Stimulated activated CD8-positive, alpha-beta memory T cell treated with anti-CD3 and anti-CD28 coated beads, Interleukin-4, amount 100 ng/mL, for 24 hours (primary cell): ENCODE data around the gene SOWAHB.

Experiments
- DNase-seq: peaks from one replicate; pipeline ENCODE4 v3.0.0-alpha.2; 2020; ENCODE audit warnings: low read depth

Gene SOWAHB, protein sequence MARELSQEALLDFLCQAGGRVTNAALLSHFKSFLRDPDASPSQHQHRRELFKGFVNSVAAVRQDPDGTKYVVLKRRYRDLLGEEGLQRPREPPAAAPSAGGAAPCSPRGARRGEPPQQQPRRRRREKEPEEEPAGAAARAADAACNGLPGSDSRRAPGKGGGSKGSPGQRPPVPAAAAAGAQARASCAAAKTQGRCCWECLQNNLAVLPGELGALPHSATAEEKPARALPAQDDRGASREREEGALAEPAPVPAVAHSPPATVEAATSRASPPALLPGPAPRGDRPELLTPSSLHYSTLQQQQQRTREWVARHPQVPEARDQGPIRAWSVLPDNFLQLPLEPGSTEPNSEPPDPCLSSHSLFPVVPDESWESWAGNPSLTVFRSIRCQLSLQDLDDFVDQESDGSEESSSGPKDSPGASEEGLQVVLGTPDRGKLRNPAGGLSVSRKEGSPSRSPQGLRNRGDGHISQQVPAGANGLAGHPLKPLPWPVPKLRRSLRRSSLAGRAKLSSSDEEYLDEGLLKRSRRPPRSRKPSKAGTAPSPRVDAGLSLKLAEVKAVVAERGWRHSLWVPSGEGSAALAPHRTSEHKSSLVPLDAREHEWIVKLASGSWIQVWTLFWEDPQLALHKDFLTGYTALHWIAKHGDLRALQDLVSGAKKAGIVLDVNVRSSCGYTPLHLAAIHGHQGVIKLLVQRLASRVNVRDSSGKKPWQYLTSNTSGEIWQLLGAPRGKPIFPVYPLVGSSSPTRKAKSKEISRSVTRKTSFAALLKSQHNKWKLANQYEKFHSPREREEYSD

DNA sequence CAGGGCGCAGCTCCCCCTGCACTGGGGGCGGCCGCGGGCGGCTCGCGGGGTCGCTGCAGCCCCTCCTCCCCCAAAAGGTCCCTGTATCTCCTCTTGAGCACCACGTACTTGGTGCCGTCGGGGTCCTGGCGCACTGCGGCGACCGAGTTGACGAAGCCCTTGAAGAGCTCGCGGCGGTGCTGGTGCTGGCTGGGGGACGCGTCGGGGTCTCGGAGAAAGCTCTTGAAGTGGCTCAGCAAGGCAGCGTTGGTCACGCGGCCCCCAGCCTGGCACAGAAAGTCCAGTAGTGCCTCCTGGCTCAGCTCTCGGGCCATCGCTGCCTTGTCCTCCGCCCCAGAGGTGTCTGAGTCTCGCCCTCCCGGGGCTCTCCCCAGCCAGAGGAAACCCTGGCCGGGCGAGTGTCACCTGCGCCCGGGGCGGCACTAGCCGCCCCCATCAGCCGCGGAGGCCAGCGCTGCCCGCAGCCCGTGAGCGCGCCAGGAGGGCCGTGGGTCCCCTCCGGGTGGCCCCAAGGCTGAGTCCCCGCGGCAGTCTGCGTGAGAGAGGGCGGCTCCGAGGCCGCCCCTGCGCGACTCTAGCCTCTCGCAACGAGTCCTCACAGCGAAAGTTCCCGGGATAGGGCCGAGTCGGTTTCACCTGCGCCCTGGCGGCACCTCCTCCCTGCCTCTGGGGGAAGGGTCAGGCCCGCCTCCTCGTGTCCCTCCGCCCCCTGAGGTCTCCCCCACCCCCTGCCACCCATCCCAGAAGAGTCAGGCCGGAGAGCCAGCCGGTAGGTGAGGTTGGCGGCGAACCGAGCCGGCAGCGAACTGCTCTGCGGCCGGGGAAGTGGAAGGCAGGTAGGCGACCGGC, at the start of gene SOWAHB:
TSS of gene SOWAHB (minus strand) at position 609 of the 849 bp plus-strand sequence. CDS start at position 314, 295 bp downstream.
- DNase-seq, result no peak

- DNase-seq, result no peak
Observed at GRCh38 chr4:76947369-76947768, 49.4 kb upstream of the SOWAHB start.

DNA sequence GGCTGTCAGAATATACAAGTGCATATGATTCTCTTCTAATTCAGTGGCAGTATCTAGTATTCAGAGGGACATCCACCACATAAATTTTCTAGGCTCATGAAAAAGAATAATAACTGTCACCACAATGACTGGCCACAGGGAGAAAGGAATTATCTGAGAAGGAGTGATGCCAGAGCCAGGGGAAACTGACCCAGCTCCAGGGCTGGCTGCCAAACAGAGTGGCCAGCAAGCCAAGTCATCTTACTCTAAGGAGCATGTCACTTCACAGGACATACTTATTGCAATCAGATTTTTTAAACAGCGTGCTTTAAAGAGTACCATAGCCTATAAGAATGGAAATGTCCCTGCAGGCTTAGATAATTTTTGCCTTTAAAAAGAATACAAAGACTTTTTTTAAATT, 45.8 kb upstream of the SOWAHB start:
- DNase-seq, result no peak

DNA sequence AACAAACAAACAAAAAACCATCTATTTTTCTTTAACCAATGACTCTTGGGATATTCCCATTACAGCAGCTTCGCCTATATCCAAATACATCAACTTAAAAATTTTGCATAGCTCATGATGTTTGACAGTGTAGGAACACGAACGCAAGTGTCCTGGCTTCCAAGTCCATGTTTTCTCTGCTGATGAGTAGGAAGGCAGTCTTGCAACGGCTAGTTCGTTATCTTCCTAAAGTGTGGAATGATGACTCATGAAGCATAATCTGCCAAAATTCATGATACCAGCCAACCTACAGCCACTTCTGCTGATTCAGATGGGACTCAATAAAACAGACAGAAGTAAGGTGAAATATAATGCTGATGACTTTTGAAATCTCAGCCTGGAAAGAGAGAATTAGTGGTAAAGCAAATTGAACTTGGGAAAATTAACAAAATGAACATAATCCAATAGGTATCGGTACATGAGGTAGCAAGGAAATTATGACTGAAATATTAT, 45.2 kb upstream of the SOWAHB start:
- no peak for DNase-seq

DNA sequence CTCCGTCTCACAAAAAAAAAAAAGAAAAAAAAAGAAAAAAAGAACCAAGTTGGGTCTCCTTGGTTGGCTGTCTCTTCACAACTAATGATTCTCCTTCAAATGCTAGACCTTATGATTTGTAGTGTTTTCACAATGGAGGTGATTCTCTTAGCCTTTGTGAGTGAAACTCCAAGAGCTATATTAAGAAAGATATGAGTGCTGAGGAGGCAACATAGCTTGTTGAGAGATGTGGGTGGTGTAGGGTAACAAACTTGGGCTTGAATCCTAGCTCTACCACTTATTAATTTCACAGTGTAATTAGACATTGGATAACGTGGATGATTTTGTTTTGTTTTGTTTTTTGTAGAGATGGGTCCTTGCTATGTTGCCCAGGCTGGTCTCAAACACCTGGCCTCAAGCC, 41.2 kb upstream of the SOWAHB start:
- no peak for DNase-seq

DNA sequence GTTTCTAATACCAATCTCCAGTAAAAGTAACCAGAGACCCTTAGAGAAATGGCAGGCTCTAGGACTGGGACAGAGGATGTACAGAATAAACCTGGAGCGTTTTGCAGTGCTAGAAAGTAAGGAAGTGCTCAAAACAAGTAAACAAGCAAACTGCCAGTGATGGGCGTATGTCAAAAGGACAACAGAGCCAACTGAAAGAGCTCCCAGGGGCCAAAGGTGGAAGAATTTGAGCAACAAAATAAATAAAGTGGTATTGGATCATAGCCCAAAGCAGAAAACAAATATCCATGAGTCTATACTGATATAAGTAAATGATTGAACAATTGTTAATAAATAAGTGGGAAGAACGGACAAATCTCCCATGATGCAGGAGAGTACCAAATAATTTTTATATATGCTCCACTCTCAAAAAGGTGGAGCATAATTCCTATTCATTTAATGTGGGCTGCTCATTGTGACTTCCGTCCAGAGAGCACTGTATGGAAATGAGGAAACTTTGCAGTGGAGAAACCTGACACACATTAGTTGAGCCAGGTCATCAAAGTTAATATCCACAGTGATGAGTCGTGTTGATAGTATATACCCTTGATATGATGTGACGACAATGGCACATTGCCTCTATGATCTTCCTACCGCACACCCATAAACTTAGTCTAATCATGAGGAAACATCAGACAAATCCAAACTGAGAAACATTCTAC, 33.8 kb upstream of the SOWAHB start:
- no peak for DNase-seq

- no peak for DNase-seq
Observed at GRCh38 chr4:76931087-76931486, 33.1 kb upstream of the SOWAHB start.

GRCh38 chr4:76930685-76931084, 32.7 kb upstream of the SOWAHB start:
- no peak for DNase-seq

DNA sequence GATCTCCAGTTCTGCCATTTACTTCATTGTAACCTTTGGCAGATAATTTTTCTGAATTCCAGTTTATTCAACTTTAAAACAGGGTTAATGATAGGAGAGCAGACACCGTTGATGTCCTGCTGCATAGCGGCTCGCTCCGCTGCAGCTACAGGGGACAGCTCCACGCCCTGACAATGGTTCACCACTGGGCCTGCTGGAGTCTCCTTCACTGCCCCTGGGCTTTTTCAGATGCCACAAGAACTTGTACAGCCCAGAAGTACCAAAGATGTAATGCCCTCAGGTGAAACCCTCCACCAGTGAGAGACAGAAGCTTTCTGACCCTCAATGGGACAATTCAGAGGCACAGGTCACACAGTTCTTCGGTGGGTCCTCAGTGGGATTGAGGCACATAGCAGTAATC, 28.9 kb upstream of the SOWAHB start:
- no peak for DNase-seq

DNA sequence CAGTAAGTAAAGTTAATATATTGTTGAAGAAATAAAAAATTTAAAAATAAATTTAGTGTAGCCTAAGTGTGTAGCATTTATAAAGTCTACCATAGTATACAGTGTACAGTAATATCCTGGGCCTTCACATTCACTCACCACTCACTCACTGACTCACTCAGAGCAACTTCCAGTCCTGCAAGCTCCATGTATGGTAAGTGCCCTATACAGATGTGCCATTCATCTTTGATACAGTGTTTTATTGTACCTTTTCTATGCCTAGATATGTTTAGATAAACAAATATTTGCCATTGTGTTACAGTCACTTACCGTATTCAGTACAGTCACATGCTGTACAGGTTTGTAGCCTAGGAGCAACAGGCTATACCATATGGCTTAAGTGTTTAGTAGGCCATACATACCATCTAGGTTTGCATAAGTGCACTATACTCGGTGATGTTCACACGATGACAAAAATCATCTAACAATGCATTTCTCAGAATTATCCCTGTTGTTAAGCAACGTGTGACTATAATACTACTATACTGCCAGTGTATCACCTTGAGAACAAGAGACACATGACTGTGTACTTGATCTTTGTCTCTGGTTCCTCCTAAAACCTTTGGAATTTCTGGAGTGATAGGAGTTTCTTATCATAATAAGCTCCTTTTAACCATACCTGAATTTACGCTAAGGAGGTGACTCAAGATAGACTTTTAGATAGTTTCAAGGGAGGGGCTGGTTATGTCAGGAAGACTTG, 25.8 kb upstream of the SOWAHB start:
- no peak for DNase-seq

- DNase-seq, result no peak
Observed at GRCh38 chr4:76920715-76921114, 22.8 kb upstream of the SOWAHB start.

DNA sequence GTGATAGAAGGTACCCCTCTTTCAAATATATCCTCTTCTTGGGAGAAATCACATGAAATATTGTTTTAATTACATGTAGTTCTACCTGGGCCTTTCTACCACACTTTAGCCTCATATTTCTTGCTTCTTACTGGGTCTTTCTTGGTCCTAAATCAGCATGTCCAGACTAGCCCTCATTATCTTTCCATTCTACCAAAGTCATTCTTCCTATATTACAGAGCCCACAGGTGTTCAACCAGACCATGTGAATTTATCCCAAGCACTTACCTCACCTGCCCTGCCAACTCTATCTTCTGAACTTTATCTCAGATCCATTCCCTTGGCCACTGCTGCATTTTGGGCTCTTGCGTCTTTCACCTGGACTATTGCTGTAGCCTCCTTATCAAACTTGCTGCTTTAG, 11.8 kb upstream of the SOWAHB start:
- DNase-seq, result no peak

DNA sequence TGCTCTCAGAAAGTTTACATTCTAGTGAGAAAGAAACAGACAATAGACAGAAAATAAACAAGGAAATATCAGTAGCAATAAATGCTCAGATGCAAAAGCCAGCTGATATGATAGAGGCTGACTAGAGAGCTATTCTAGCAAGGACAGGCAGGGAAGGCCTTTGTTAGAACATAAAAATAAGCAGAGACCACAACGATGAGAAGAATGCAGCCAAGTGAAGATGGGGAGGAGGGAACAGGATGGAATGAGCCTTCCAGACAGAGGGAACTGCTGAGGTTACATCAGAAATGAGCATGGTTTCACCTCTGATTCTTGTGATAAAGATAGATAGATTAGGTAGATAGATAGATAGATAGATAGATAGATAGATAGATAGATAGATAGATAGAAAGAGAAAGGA, 7.6 kb upstream of the SOWAHB start:
- DNase-seq, result no peak

DNA sequence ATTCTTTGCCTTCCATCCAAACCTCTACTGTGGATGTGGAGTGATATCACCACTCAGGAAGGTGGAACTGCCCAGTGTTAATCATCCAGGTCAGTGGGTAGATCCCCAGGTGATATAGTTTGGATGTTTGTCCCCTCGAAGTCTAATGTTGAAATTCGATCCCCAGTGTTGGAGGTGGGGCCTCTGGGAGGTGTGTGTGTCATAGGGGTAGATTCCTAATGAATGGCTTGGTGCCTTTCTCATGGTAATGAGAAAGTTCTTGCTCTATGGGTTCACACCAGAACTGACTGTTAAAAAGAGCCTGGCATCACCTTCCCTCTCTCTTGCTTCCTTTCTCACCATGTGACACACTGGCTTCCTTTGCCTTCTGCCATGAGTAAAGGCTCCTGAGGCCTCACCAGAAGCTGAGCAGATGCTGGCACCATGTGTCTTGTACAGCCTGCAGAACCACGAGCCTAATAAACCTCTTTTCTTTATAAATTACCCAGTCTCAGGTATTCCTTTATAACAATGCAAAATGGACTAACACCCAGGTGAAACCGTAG, 6.8 kb upstream of the SOWAHB start:
- no peak for DNase-seq

DNA sequence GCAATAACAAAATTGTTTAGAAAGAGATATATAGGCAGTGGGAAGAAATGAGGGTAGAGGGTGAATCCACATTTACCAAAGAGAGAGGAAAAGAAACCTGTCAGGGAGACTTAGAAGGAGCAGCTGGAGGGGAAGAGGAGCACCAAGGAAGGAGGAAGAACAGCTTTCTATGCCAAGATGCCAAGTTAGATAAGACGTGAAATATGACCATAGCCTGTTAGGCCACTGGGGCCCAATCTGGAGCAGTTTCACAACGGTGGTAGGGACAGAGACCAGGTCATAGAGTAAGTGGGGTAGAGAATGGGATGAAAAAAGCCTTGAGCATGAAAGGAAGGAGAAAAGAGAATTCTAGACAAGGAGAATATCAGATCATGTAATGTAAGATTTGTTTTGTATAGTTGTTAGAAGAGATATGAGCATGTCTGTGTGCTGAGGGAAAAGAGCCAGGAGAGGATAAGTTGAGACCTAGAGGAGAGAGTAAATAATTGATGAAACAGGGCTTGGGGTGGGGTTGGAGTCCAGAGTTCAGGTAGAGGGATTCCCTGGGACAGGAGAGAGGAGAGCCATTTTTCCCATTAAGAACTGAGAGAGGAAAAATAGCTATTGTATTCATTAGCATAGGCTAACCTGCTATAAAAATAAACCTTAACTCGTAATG, 4.4 kb upstream of the SOWAHB start:
- DNase-seq, result no peak

GRCh38 chr4:76898949-76899645, 1.2 kb upstream of the SOWAHB start:
- no peak for DNase-seq

DNA sequence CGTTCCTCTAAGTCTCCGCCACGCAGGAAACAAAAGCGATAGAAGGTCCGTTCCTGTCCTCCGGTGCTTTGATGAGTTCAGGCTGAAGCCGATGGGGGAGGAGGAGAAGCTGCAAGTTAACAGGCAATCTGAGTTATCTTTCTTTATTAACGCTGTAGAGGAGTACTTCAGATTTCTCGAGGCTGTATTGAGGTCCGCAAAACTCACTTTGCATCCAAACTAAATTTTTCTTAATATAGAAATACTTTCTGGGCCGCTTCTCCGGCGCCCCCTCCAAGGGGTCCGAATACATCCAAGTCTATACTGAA, 395 bp upstream of the SOWAHB start:
- no peak for DNase-seq

DNA sequence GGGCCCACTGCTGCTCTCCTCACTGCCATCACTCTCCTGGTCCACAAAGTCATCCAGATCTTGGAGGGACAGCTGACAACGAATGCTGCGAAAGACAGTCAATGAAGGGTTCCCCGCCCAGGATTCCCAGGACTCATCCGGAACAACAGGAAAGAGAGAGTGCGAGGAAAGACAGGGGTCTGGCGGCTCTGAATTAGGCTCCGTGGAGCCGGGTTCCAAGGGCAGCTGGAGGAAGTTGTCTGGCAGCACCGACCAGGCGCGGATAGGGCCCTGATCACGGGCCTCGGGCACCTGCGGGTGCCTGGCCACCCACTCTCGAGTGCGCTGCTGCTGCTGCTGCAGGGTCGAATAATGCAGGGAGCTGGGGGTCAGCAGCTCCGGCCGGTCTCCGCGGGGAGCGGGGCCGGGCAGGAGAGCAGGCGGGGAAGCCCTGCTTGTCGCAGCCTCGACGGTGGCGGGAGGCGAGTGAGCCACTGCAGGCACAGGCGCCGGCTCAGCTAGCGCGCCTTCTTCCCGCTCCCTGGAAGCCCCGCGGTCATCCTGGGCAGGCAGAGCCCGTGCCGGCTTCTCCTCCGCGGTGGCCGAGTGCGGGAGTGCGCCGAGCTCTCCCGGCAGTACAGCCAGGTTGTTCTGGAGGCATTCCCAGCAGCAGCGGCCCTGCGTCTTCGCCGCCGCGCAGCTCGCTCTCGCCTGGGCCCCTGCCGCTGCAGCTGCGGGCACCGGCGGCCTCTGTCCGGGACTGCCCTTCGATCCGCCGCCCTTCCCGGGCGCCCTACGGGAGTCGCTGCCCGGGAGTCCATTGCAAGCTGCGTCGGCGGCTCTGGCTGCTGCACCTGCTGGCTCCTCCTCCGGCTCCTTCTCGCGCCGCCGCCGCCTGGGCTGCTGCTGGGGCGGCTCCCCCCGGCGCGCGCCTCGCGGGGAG, 1.1 kb downstream of the SOWAHB start:
- no peak for DNase-seq

DNA sequence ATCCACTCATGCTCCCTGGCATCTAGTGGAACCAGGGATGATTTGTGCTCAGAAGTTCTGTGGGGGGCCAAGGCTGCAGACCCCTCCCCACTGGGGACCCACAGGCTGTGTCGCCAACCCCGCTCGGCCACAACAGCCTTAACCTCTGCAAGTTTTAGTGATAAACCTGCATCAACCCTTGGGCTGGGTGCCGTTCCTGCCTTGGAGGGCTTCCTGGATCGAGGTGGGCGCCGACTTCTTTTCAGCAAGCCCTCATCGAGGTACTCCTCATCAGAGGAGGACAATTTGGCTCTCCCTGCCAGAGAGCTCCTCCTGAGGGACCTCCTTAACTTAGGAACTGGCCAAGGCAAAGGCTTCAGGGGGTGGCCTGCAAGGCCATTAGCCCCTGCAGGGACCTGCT, 1.9 kb downstream of the SOWAHB start:
- no peak for DNase-seq
